CD4-positive, alpha-beta T cell treated with Interferon gamma for 1 hour (primary cell): ENCODE results near the gene AMELY.
"Not testable (repeated sequence)": the region's sequence is repeated elsewhere in the genome, so short reads cannot be mapped to it uniquely, and the experiment has no call there.

Experiments used
- DNase-seq: peaks from one replicate; pipeline ENCODE4 v3.0.0-alpha.2; 2020

Gene AMELY

GRCh38 chrY:6911253-6911881, at the start of gene AMELY:
Gene AMELY, minus strand, starts transcription at chrY:6911752. Its CDS starts 39,144 bp downstream, at chrY:6872608.
- no peak for DNase-seq

- DNase-seq = no peak
Measured at GRCh38 chrY:6949947-6950346, 38.4 kb upstream of the AMELY start.

- DNase-seq = no peak
Measured at GRCh38 chrY:6948378-6948777, 36.8 kb upstream of the AMELY start.

- DNase-seq = no peak
Measured at GRCh38 chrY:6947695-6948094, 36.1 kb upstream of the AMELY start.

GRCh38 chrY:6935497-6935896, 23.9 kb upstream of the AMELY start:
- DNase-seq = no peak

GRCh38 chrY:6931779-6932396, 20.3 kb upstream of the AMELY start:
- no peak for DNase-seq

- DNase-seq = no peak
Measured at GRCh38 chrY:6929237-6929636, 17.7 kb upstream of the AMELY start.

- DNase-seq = no peak
Measured at GRCh38 chrY:6928265-6928664, 16.7 kb upstream of the AMELY start.

GRCh38 chrY:6921061-6921460, 9.5 kb upstream of the AMELY start:
- no peak for DNase-seq

GRCh38 chrY:6913362-6913761, 1.8 kb upstream of the AMELY start:
- DNase-seq = no peak

GRCh38 chrY:6910372-6911252, 940 bp downstream of the AMELY start, which contains the start of gene TBL1Y:
Gene TBL1Y, plus strand, starts transcription at chrY:6910697. Its CDS starts 114,388 bp downstream, at chrY:7025085.
- no peak for DNase-seq

GRCh38 chrY:6909856-6910255, 1.7 kb downstream of the AMELY start:
- DNase-seq = no peak

- no peak for DNase-seq
Measured at GRCh38 chrY:6909118-6909521, 2.4 kb downstream of the AMELY start.

- not testable (repeated sequence) for DNase-seq
Measured at GRCh38 chrY:6908021-6908420, 3.5 kb downstream of the AMELY start.

- DNase-seq = no peak
Measured at GRCh38 chrY:6907591-6907990, 4.0 kb downstream of the AMELY start.

GRCh38 chrY:6902116-6902515, 9.4 kb downstream of the AMELY start:
- DNase-seq = not testable (repeated sequence)

- no peak for DNase-seq
Measured at GRCh38 chrY:6895236-6895635, 16.3 kb downstream of the AMELY start.

- no peak for DNase-seq
Measured at GRCh38 chrY:6894496-6894895, 17.1 kb downstream of the AMELY start.

- DNase-seq = no peak
Measured at GRCh38 chrY:6849384-6849783, 62.2 kb downstream of the AMELY start.

- DNase-seq = not testable (repeated sequence)
Measured at GRCh38 chrY:6842650-6843049, 68.9 kb downstream of the AMELY start.
